Measurements from ENCODE around the gene NBPF11. TPM values are rescaled to one million over a fixed set of nuclear protein-coding genes. Genes with fewer than 3 reads are reported as not detected.
A peak's percentile ranks its signal among the peaks of the same experiment; 100 is the strongest.
"Not testable (repeated sequence)": the region's sequence is repeated elsewhere in the genome, so short reads cannot be mapped to it uniquely, and the experiment has no call there.

Gene NBPF11
- total RNA-seq, 1 experiment from 2014 or later: 7.9 TPM

GRCh38 chr1:148151371-148151819, 686 bp downstream of the NBPF11 start:
- H3K9ac ChIP-seq (ENCODE audit: low read length): peak overlapping the region; percentile 81

GRCh38 chr1:148150945-148151344, 1.1 kb downstream of the NBPF11 start:
- intact Hi-C loops (cut with micrococcal nuclease); H3K79me2 ChIP-seq (ENCODE audit: low read length); H4K20me1 ChIP-seq (ENCODE audit: low read length); H3K9me2 ChIP-seq (replicated peaks; ENCODE audit: low read length); H3K27me3 ChIP-seq (ENCODE audit: low read length); H3K4me1 ChIP-seq (ENCODE audit: insufficient read depth, low read length); H3K36me3 ChIP-seq (ENCODE audit: low read depth, low read length); CTCF ChIA-PET; H3K9ac ChIP-seq (ENCODE audit: low read length); H3K27ac ChIP-seq (ENCODE audit: low read length); H3F3A ChIP-seq (ENCODE audit: low read length, unreplicated experiment); BruUV-seq (replicated peaks); H3K9me3 ChIP-seq (ENCODE audit: low read length); POLR2A ChIA-PET (ENCODE audit: unreplicated experiment): not testable (repeated sequence)
- ATAC-seq (peak; percentile 71), DNase-seq (peak; percentile 71)
- peak overlapping the region; percentile 86; the same call in 1 of the 2 replicates for H2AFZ ChIP-seq (ENCODE audit: low read length)
- H3K4me3 ChIP-seq (ENCODE audit: low read length): peak overlapping the region; percentile 88
- peak overlapping the region; percentile 90 for H3K4me2 ChIP-seq (ENCODE audit: low read length)

More at GRCh38 chr1:148151371-148151819, 686 bp downstream of the NBPF11 start:
- peak; percentile 46 for DNase-seq
- intact Hi-C loops (cut with micrococcal nuclease); H3K9me3 ChIP-seq (ENCODE audit: low read length); H3K27me3 ChIP-seq (ENCODE audit: low read length); H3K4me1 ChIP-seq (ENCODE audit: insufficient read depth, low read length); H4K20me1 ChIP-seq (ENCODE audit: low read length); POLR2A ChIA-PET (ENCODE audit: unreplicated experiment); H3K36me3 ChIP-seq (ENCODE audit: low read depth, low read length); BruUV-seq (replicated peaks); H3K9me2 ChIP-seq (replicated peaks; ENCODE audit: low read length); CTCF ChIA-PET; H3K79me2 ChIP-seq (ENCODE audit: low read length); H3F3A ChIP-seq (ENCODE audit: low read length, unreplicated experiment): not testable (repeated sequence)
- Histone ChIP-seq H3K27ac (ENCODE audit: low read length) (peak overlapping the region; percentile 44), H2AFZ (ENCODE audit: low read length) (peak overlapping the region; percentile 86; the same call in 1 of the 2 replicates), H3K4me2 (ENCODE audit: low read length) (peak overlapping the region; percentile 90), H3K4me3 (ENCODE audit: low read length) (peak overlapping the region; percentile 88)
- ATAC-seq: peak; percentile 61

- H3F3A ChIP-seq (ENCODE audit: low read length, unreplicated experiment); CTCF ChIA-PET; H3K4me1 ChIP-seq (ENCODE audit: insufficient read depth, low read length); H4K20me1 ChIP-seq (ENCODE audit: low read length); BruUV-seq (replicated peaks); H3K36me3 ChIP-seq (ENCODE audit: low read depth, low read length); H2AFZ ChIP-seq (ENCODE audit: low read length); H3K4me2 ChIP-seq (ENCODE audit: low read length); H3K27me3 ChIP-seq (ENCODE audit: low read length); H3K79me2 ChIP-seq (ENCODE audit: low read length); ATAC-seq; H3K9ac ChIP-seq (ENCODE audit: low read length); H3K9me2 ChIP-seq (replicated peaks; ENCODE audit: low read length); intact Hi-C loops (cut with micrococcal nuclease); POLR2A ChIA-PET (ENCODE audit: unreplicated experiment); H3K27ac ChIP-seq (ENCODE audit: low read length); DNase-seq; H3K4me3 ChIP-seq (ENCODE audit: low read length); H3K9me3 ChIP-seq (ENCODE audit: low read length): not testable (repeated sequence)
Measured at GRCh38 chr1:148150014-148150413, 2.1 kb downstream of the NBPF11 start.

GRCh38 chr1:148149050-148149815, 2.8 kb downstream of the NBPF11 start:
- H2AFZ ChIP-seq (ENCODE audit: low read length); intact Hi-C loops (cut with micrococcal nuclease); H3K4me3 ChIP-seq (ENCODE audit: low read length); H3K9me3 ChIP-seq (ENCODE audit: low read length); H3K9ac ChIP-seq (ENCODE audit: low read length); H3K27me3 ChIP-seq (ENCODE audit: low read length); H3K9me2 ChIP-seq (replicated peaks; ENCODE audit: low read length); H3K4me2 ChIP-seq (ENCODE audit: low read length); DNase-seq; ATAC-seq; CTCF ChIA-PET; POLR2A ChIA-PET (ENCODE audit: unreplicated experiment); H3K79me2 ChIP-seq (ENCODE audit: low read length); BruUV-seq (replicated peaks); H4K20me1 ChIP-seq (ENCODE audit: low read length); H3K4me1 ChIP-seq (ENCODE audit: insufficient read depth, low read length); H3K27ac ChIP-seq (ENCODE audit: low read length); H3F3A ChIP-seq (ENCODE audit: low read length, unreplicated experiment); H3K36me3 ChIP-seq (ENCODE audit: low read depth, low read length): not testable (repeated sequence)

- H3K4me3 ChIP-seq (ENCODE audit: low read length); H3F3A ChIP-seq (ENCODE audit: low read length, unreplicated experiment); H3K4me2 ChIP-seq (ENCODE audit: low read length); DNase-seq; H3K36me3 ChIP-seq (ENCODE audit: low read depth, low read length); BruUV-seq (replicated peaks); H2AFZ ChIP-seq (ENCODE audit: low read length); CTCF ChIA-PET; H3K9me3 ChIP-seq (ENCODE audit: low read length); ATAC-seq; H3K79me2 ChIP-seq (ENCODE audit: low read length); H3K27ac ChIP-seq (ENCODE audit: low read length); POLR2A ChIA-PET (ENCODE audit: unreplicated experiment); H3K9me2 ChIP-seq (replicated peaks; ENCODE audit: low read length); intact Hi-C loops (cut with micrococcal nuclease); H3K4me1 ChIP-seq (ENCODE audit: insufficient read depth, low read length); H4K20me1 ChIP-seq (ENCODE audit: low read length); H3K27me3 ChIP-seq (ENCODE audit: low read length); H3K9ac ChIP-seq (ENCODE audit: low read length): not testable (repeated sequence)
Measured at GRCh38 chr1:148147052-148147838, 4.8 kb downstream of the NBPF11 start.

GRCh38 chr1:148146191-148146997, 5.7 kb downstream of the NBPF11 start:
- CTCF ChIA-PET; H3K4me2 ChIP-seq (ENCODE audit: low read length); BruUV-seq (replicated peaks); H3K4me3 ChIP-seq (ENCODE audit: low read length); H3F3A ChIP-seq (ENCODE audit: low read length, unreplicated experiment); ATAC-seq; DNase-seq; H3K9ac ChIP-seq (ENCODE audit: low read length); H3K79me2 ChIP-seq (ENCODE audit: low read length); H4K20me1 ChIP-seq (ENCODE audit: low read length); intact Hi-C loops (cut with micrococcal nuclease); H3K4me1 ChIP-seq (ENCODE audit: insufficient read depth, low read length); H3K27me3 ChIP-seq (ENCODE audit: low read length); H2AFZ ChIP-seq (ENCODE audit: low read length); POLR2A ChIA-PET (ENCODE audit: unreplicated experiment); H3K36me3 ChIP-seq (ENCODE audit: low read depth, low read length); H3K9me3 ChIP-seq (ENCODE audit: low read length); H3K9me2 ChIP-seq (replicated peaks; ENCODE audit: low read length); H3K27ac ChIP-seq (ENCODE audit: low read length): not testable (repeated sequence)

All from PC-3 (cell line).